ENCODE results near the gene RGSL1. TPM values are rescaled to one million over a fixed set of nuclear protein-coding genes. Genes with fewer than 3 reads are reported as not detected.
A peak's percentile ranks its signal among the peaks of the same experiment; 100 is the strongest.
"Not testable (repeated sequence)": the region's sequence is repeated elsewhere in the genome, so short reads cannot be mapped to it uniquely, and the experiment has no call there.

RGSL1 gene
- total RNA-seq, 2 donors from 2014 or later = not detected

DNA sequence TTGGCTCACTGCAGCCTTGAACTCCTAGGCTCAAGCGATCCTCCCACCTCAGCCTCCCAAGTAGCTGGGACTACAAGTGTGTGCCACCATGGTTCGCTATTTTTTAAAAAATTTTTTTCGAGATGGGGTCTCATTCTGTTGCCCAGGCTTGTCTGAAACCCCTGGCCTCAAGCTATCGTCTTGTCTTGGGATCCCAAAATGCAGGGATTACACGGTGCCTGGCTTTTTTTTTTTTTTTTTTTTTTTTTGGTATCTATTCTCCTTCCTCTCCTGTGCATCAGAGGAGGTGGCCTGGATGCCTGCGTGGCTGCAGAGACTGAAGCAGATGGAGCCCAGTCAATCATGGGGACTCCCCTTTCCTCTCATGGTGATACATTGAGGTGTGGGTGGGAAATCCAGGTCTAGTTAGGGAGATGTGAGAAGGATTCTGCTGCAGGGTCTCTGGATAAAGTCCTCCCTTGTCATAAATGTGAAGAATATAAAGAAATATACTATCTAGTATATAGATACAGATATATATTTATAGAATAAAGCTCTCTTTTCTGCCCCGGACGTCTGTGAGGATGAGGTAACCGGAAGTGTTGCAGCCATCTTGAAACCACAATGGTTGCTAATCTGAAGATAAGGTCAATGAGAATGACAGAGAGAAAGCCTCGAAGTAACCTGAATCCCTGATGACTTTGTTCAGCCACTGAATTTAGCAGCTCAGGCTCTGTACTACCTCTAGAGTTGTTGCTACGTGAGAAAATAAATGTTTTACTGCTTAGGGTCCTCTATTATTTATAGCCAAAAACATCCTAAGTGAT lies 19.5 kb upstream of the RGSL1 start:
- Mint-ChIP-seq H3K27ac (peak overlapping the region; percentile 78), H3K36me3 (ENCODE audit: low read depth) (no peaks in the 10 kb centered on the region), H3K4me1 (peaks cover 16% of the 10 kb centered on the region), H3K4me3 (peak overlapping the region; percentile 52), H3K9me3 (no peaks in the 10 kb centered on the region), H3K27me3 (no peaks in the 10 kb centered on the region)
- ATAC-seq (replicated peaks) = peak; percentile 94

DNA sequence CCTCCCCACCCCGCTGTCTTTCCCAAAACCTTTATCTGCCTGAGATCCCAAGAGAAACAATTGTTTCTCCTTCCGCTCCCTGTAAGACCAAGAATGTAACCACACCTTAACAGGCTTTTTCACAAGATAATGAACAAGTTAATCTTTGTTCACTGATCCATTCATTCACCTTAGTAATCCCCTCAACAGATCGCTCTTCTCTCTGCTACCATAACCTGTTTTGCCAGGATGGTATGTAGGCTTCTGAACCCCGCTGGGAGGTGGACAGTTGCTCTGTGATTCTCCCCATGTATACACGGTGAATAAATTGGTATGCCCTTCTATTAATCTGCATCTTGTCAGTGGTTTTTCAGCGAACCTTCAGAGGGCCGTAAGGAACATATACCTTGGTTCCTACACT lies 18.7 kb upstream of the RGSL1 start:
- no peak overlapping the region for H3K27ac Mint-ChIP-seq
- no peaks in the 10 kb centered on the region for H3K36me3 Mint-ChIP-seq (ENCODE audit: low read depth)
- no peak overlapping the region for H3K4me3 Mint-ChIP-seq
- no peaks in the 10 kb centered on the region for H3K9me3 Mint-ChIP-seq
- no peaks in the 10 kb centered on the region for H3K27me3 Mint-ChIP-seq
- no peak for ATAC-seq (replicated peaks)
- H3K4me1 Mint-ChIP-seq = peaks cover 16% of the 10 kb centered on the region

GRCh38 chr1:182433580-182433979 lies 16.4 kb upstream of the RGSL1 start:
- peaks cover 7% of the 10 kb centered on the region for H3K27me3 Mint-ChIP-seq

DNA sequence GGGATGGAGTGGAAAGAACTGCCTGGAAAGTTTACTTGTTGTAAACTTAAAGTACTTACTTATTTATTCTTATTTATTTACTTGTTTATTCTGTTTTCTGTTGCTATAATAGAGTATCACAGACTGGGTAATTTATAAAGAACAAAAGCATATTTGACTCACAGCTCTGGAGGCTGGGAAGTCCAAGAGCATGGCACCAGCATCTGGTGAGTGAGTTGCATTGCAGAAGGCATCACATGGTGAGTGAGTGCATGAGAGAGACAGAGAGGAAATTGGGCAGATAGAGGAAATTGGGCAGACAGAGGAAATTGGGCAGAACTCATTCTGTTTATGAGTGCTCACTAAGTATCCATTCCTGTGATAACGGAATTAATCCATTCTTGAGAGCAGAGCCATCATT lies 11.6 kb upstream of the RGSL1 start:
- no peak for ATAC-seq (replicated peaks)
- Mint-ChIP-seq H3K27me3 (peaks cover 7% of the 10 kb centered on the region), H3K4me3 (no peak overlapping the region), H3K9me3 (peaks cover 6% of the 10 kb centered on the region), H3K36me3 (ENCODE audit: low read depth) (no peaks in the 10 kb centered on the region), H3K4me1 (no peaks in the 10 kb centered on the region), H3K27ac (no peak overlapping the region)

More at GRCh38 chr1:182433580-182433979, 16.4 kb upstream of the RGSL1 start:
- Mint-ChIP-seq H3K36me3 (ENCODE audit: low read depth) (no peaks in the 10 kb centered on the region), H3K9me3 (peaks cover 6% of the 10 kb centered on the region), H3K27ac (no peak overlapping the region), H3K4me3 (no peak overlapping the region), H3K4me1 (peaks cover 16% of the 10 kb centered on the region)
- ATAC-seq (replicated peaks) = no peak

DNA sequence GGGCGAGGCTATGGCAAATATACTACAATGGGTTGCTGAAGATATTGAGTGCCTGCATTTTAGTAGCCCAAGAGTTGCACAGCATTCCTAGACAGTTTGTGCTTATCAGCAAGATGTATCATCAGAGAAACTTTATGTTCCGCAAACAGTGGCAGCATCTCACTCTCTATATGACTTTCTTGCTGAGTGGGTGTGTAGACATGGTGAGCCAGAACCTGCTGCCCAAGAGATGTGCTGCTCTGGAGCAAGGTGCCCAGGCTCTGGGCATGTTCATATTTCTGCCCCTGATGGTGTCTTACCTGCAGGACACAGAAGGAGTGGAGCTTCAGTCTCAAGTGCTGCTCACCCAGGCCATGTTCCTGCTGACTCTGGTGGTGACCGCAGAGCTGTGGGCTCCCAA lies 8.2 kb upstream of the RGSL1 start:
- Mint-ChIP-seq H3K4me1 (peaks cover 6% of the 10 kb centered on the region), H3K4me3 (no peak overlapping the region), H3K9me3 (peaks cover 6% of the 10 kb centered on the region), H3K27me3 (peaks cover 11% of the 10 kb centered on the region), H3K27ac (no peak overlapping the region), H3K36me3 (ENCODE audit: low read depth) (no peaks in the 10 kb centered on the region)
- peak; percentile 56 for ATAC-seq (replicated peaks)

- peaks cover 10% of the 10 kb centered on the region for H3K27me3 Mint-ChIP-seq
- ATAC-seq (replicated peaks) = no peak
- H3K36me3 Mint-ChIP-seq (ENCODE audit: low read depth) = no peaks in the 10 kb centered on the region
- peaks cover 6% of the 10 kb centered on the region for H3K9me3 Mint-ChIP-seq
- H3K27ac Mint-ChIP-seq = no peak overlapping the region
- H3K4me1 Mint-ChIP-seq = peaks cover 6% of the 10 kb centered on the region
- H3K4me3 Mint-ChIP-seq = no peak overlapping the region
Measured at GRCh38 chr1:182442333-182442732, 7.6 kb upstream of the RGSL1 start.

- no peak for ATAC-seq (replicated peaks)
- H3K36me3 Mint-ChIP-seq (ENCODE audit: low read depth) = no peaks in the 10 kb centered on the region
- H3K27ac Mint-ChIP-seq = no peak overlapping the region
- H3K9me3 Mint-ChIP-seq = no peaks in the 10 kb centered on the region
- H3K4me1 Mint-ChIP-seq = peaks cover 6% of the 10 kb centered on the region
- H3K4me3 Mint-ChIP-seq = no peak overlapping the region
- H3K27me3 Mint-ChIP-seq = peaks cover 4% of the 10 kb centered on the region
Measured at GRCh38 chr1:182444497-182444896, 5.4 kb upstream of the RGSL1 start.

GRCh38 chr1:182446033-182446669 lies 3.8 kb upstream of the RGSL1 start:
- no peak for ATAC-seq (replicated peaks)
- Mint-ChIP-seq H3K4me3 (no peak overlapping the region), H3K9me3 (no peaks in the 10 kb centered on the region), H3K36me3 (ENCODE audit: low read depth) (no peaks in the 10 kb centered on the region), H3K27ac (no peak overlapping the region), H3K4me1 (peaks cover 6% of the 10 kb centered on the region), H3K27me3 (peaks cover 4% of the 10 kb centered on the region)

- not testable (repeated sequence) for H3K27me3 Mint-ChIP-seq; H3K27ac Mint-ChIP-seq; H3K4me1 Mint-ChIP-seq; H3K36me3 Mint-ChIP-seq (ENCODE audit: low read depth); H3K9me3 Mint-ChIP-seq; H3K4me3 Mint-ChIP-seq; ATAC-seq (replicated peaks)
Measured at GRCh38 chr1:182447124-182447523, 2.8 kb upstream of the RGSL1 start.

GRCh38 chr1:182447660-182448059 lies 2.3 kb upstream of the RGSL1 start:
- H3K4me1 Mint-ChIP-seq = peaks cover 6% of the 10 kb centered on the region
- no peak for ATAC-seq (replicated peaks)

DNA sequence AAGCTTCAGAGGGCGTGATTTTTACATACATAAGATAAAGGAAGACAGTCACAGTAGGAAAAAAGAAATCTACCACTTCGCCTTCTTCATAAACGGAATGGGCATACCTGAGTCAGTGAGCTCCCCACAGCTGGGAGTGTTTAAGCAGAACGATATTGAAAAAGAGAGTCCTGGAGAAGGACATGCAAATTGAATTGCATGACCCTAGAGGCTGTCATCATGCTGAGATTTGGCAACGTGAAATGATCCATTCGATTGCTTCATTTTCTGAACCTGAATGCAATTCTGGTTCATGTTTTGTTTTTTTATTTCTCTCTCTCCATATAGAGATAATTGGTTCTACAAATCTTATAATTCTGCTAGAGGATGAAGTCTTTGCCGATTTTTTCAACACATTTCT lies 3.7 kb downstream of the RGSL1 start:
- Mint-ChIP-seq H3K4me1 (no peaks in the 10 kb centered on the region), H3K4me3 (no peak overlapping the region), H3K9me3 (no peaks in the 10 kb centered on the region), H3K27me3 (peaks cover 25% of the 10 kb centered on the region), H3K27ac (no peak overlapping the region), H3K36me3 (ENCODE audit: low read depth) (no peaks in the 10 kb centered on the region)
- no peak for ATAC-seq (replicated peaks)

More at GRCh38 chr1:182447660-182448059, 2.3 kb upstream of the RGSL1 start:
- H3K4me3 Mint-ChIP-seq = no peak overlapping the region
- no peak overlapping the region for H3K27ac Mint-ChIP-seq
- H3K27me3 Mint-ChIP-seq = peaks cover 4% of the 10 kb centered on the region
- no peaks in the 10 kb centered on the region for H3K9me3 Mint-ChIP-seq
- no peaks in the 10 kb centered on the region for H3K36me3 Mint-ChIP-seq (ENCODE audit: low read depth)

- Mint-ChIP-seq H3K27ac (no peak overlapping the region), H3K4me1 (no peaks in the 10 kb centered on the region), H3K4me3 (no peak overlapping the region), H3K9me3 (no peaks in the 10 kb centered on the region), H3K36me3 (ENCODE audit: low read depth) (no peaks in the 10 kb centered on the region), H3K27me3 (peaks cover 58% of the 10 kb centered on the region)
- ATAC-seq (replicated peaks) = no peak
Measured at GRCh38 chr1:182457844-182458243, 7.9 kb downstream of the RGSL1 start.

DNA sequence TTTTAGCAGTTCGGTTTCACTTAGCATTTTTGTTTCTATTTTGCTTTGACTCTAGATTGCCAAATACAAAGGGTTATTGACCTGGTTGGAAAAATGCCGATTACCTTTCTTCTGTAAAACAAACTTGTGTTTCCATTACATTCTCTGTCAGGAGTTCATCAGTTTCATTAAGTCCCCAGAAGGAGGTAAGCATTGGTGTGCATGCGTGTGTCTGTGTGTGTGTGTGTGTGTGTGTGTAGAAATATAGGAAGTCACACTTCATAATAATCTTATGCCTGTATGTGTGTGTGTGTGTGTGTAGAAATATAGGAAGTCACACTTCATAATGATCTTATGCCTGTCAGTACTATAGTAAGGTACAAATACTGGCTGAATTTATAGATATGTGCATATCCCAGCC lies 10.0 kb downstream of the RGSL1 start:
- Mint-ChIP-seq H3K4me1 (no peaks in the 10 kb centered on the region), H3K9me3 (no peaks in the 10 kb centered on the region), H3K27ac (no peak overlapping the region), H3K4me3 (no peak overlapping the region), H3K36me3 (ENCODE audit: low read depth) (no peaks in the 10 kb centered on the region), H3K27me3 (peaks cover 50% of the 10 kb centered on the region)
- no peak for ATAC-seq (replicated peaks)

DNA sequence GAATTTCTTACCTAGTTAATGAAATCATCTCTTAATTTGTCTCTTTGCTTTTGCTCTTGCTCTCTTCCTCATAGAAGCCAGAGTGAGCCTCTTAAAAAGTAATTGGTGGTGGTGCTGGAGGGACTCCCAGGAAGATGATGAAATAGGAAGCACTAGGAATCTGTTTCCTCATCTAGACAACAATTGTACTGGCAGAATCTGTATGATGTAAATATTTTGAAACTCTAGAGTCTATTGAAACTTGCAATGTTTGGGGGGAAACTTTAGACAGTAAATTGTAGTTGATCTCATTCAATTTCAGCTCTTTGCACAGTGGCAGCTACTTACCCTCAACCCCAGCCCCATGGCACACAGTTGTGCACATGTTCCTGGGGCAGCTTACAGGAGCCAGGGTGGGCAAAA lies 10.6 kb downstream of the RGSL1 start:
- no peak overlapping the region for H3K27ac Mint-ChIP-seq
- ATAC-seq (replicated peaks) = no peak
- H3K9me3 Mint-ChIP-seq = no peaks in the 10 kb centered on the region
- no peaks in the 10 kb centered on the region for H3K4me1 Mint-ChIP-seq
- no peak overlapping the region for H3K4me3 Mint-ChIP-seq
- H3K36me3 Mint-ChIP-seq (ENCODE audit: low read depth) = no peaks in the 10 kb centered on the region
- peaks cover 48% of the 10 kb centered on the region for H3K27me3 Mint-ChIP-seq

DNA sequence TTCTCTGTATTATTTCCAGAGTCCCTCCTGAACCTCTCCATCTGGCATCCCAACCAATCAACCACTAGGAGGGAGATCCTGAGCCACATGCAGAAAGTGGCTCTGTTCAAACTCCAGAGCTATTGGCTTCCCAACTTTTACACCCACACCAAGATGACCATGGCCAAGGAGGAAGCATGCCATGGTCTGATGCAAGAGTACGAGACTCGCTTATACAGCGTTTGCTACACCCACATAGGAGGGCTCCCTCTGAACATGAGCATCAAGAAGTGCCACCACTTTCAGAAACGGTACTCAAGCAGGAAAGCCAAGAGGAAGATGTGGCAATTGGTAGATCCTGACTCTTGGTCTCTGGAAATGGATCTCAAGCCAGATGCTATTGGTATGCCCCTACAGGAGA lies 23.6 kb downstream of the RGSL1 start:
- Mint-ChIP-seq H3K27ac (no peak overlapping the region), H3K9me3 (peaks cover 13% of the 10 kb centered on the region), H3K36me3 (ENCODE audit: low read depth) (no peaks in the 10 kb centered on the region), H3K4me3 (no peak overlapping the region), H3K27me3 (peaks cover 30% of the 10 kb centered on the region), H3K4me1 (no peaks in the 10 kb centered on the region)
- ATAC-seq (replicated peaks) = no peak

Data from activated T-helper 17 cell treated with anti-CD3 and anti-CD28 coated beads, Interleukin-2, amount 50 U/mL, for 72 hours (primary cell).